ENCODE measurements around the gene TRIM15.
"Not testable (repeated sequence)": the region's sequence is repeated elsewhere in the genome, so short reads cannot be mapped to it uniquely, and the experiment has no call there.

The TRIM15 gene

DNA sequence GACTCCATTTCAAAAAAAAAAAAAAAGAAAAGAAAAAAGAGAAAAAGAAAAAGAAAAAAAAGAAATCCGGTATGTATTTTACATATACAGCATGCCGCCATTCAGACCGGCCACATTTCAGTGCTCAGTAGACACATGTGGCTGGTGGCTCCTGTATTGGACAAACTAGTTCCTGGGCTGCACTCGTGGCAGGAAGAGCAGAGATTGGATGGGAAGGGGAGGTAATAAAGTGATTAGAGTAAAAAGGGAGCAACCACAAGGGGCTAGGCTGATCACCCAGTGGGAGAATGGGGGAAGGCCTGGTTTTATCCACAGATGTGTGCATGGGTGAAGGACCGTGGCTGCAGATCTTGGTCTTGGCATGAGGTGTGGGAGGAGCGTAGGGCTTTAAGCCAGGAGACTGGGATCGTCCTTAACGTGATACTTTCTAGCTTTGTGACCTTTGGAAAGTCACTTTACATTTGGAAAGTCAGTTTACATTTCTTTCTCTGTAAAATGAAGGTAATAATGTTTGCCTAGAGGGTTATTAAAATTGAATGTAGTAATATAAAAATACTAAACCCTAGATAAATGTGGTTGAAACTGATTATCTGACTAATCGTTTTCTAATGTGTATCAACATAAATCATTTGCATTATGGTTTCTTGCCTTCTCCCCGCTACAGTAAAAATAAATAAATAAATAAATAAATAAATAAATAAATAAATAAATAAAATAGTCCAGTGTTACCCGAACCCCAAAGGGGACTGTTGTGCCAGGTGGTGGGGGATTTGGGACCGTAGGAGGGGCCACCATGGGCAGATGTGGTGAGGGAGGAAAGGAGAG, 869 bp upstream of the TRIM15 start:
- no peak for DNase-seq (ENCODE audit: low read depth in 2 of 2)

DNA sequence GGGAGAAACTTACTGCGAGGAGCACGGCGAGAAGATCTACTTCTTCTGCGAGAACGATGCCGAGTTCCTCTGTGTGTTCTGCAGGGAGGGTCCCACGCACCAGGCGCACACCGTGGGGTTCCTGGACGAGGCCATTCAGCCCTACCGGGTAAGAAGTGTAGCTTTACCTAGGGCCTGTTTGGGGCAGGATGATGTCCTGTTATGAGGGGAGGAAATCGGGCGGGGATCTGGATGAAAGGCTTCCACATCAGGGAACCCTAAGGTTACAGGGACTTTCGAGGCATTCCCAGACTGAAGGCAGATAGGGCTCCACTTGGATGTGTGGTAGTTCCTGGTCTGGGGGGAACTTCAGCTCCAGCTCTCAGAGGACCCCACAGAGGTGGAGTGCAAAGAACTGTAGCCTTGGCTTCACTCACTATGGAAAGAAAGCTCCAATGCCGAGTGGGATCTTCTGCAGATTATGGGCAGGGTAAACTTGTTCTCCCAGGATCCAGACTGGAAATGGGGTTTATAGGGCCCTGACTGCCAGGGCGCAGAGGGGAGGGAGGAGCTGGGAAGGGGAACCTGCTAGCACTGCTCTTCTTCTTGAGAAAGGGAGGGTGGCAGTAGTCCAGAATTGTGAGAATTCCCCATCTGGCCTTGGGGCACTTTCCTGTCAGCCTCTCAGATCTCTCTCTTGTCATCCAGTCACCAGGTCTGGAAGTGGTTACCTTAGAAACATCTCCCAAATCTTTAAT, 740 bp downstream of the TRIM15 start:
- no peak for DNase-seq (ENCODE audit: low read depth in 2 of 2)

DNA sequence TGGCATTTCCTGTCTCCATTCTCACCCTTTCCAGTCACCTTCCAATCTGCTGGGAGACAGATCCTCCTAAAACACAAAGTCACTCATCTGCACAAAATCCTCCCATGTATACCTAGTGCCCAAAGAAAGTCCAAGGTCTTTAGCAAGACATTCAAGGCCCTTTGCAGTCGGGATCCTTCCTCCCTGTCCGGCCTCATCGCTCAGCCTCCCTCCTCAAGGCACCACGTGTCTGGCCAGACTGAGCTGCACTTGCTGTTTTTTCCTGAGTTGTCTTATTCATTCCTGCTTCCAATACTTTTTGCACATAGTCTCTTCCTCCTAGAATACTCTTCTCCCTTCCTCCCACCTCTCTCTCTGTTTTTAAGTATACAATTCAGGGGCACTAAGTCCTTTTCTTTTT, 1.4 kb downstream of the TRIM15 start:
- DNase-seq (ENCODE audit: low read depth in 2 of 2), result no peak

DNA sequence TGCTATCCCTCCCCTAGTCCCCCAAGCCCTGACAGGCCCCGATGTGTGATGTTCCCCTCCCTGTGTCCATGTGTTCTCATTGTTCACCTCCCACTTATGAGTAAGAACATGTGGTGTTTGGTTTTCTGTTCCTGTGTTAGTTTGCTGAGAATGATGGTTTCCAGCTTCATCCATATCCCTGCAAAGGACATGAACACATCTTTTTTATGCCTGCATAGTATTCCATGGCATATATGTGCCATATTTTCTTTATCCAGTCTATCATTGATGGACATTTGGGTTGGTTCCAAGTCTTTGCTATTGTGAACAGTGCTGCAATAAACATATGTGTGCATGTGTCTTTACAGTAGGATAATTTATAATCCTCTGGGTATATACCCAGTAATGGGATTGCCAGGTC, 1.9 kb downstream of the TRIM15 start:
- DNase-seq (ENCODE audit: low read depth in 2 of 2), result not testable (repeated sequence)

DNA sequence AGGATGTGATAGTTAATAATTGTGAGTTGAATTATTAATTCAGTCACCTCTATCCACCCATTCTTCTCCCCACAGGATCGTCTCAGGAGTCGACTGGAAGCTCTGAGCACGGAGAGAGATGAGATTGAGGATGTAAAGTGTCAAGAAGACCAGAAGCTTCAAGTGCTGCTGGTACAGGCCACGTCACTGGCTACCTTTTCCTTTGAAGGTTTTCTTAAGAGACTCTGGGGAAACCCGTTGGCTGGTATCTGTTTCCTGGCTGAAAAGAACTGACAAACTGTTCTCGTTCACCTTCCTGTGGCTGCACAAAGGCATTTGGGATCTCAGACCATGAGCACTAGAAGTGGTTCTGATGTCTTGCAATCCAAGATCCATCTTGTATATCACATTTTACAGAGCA, 3.8 kb downstream of the TRIM15 start:
- no peak for DNase-seq (ENCODE audit: low read depth in 2 of 2)

DNA sequence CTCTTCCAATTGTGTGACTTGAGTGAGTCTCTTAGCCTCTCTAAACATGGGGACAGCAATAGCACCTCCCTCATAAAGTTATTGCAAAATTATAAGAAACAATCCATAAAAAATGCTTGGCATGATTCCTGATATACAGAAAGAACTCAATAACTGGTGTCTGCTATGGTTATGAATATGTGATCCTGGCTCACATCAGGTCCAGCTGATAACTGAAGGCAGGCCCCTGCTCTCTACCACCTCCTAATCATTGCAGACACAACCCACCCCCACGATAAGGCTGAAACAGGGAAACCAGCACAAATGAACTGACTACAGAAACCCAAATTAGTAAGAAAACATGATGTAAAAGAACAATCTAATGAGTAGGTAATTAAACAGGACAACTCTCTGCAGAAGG, 5.4 kb downstream of the TRIM15 start:
- DNase-seq (ENCODE audit: low read depth in 2 of 2), result no peak

DNA sequence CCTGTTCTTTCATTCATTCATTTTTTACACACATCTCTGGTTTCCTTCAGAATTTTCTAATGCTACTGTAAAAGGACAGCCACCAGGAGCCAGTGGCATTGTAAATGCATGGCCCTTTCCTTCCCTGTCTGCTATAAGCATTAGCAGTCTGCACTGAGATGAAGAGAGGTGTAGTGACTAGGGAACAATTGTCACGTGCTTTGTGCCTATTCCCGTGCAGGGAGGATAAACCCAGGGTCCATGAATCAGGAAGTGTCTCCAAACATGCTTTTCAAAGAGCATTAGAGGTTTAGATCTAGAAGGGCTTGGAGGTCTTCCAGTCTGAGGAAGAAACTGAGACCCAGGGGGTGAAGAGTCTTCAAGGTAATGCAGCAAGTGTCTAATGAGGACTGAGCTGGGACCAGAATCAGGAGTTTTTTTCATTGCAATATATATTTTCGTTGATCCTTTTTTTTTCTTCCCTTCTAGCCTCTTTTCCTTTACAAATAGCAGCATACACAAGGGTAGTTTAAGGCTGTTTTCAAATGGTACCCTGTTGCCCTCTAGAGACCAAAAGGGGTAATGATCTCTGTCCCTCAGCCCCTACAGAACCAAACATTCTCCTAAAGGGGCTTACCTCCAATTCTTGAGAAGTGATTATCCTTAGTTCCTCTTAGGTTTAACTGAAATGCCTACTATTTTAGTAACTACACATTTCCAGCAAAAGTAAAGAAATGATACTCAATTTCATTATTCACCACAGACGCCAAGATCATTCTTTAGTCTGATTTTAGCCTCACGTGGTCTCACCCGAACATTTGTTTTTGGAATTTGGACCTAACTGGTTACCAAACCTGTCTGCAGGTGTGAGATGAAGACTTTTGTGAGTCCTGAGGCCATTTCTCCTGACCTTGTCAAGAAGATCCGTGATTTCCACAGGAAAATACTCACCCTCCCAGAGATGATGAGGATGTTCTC, 6.6 kb downstream of the TRIM15 start:
- DNase-seq (ENCODE audit: low read depth in 2 of 2), result no peak

DNA sequence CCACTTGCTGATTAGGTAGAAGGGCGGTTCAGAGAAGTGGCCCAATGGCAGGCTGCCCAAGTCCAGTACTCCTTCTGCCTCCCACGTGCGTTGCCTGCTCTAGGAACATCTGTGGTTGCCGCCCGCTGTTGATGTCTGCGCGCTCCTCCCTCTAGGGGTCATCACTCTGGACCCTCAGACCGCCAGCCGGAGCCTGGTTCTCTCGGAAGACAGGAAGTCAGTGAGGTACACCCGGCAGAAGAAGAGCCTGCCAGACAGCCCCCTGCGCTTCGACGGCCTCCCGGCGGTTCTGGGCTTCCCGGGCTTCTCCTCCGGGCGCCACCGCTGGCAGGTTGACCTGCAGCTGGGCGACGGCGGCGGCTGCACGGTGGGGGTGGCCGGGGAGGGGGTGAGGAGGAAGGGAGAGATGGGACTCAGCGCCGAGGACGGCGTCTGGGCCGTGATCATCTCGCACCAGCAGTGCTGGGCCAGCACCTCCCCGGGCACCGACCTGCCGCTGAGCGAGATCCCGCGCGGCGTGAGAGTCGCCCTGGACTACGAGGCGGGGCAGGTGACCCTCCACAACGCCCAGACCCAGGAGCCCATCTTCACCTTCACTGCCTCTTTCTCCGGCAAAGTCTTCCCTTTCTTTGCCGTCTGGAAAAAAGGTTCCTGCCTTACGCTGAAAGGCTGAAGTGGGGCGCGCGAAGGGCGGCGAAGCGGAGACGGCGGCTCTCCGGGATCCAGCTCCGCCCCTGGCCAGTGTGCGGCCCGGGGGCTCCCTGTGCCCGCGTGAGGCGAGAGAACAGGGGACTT, 8.5 kb downstream of the TRIM15 start:
- no peak for DNase-seq (ENCODE audit: low read depth in 2 of 2)

DNA sequence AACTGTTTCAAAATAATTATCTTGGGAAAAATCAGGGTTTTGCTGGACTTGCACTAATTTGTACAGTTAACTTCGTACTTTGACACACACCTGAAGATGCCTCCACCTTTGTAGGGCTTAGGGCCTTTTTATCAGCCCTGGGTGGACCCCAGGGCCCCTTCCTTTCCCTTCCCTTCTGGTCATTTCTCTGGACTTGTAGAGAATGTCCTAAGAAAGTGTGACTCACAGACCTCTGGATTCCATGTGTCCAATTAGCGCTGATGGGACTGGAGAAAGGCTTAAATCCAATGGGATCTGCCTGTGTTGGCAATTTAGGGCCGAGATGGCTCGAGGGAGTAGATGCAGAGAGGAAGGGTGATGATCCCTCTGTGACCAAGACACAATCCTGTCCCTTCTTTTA, 9.3 kb downstream of the TRIM15 start:
- no peak for DNase-seq (ENCODE audit: low read depth in 2 of 2)

DNA sequence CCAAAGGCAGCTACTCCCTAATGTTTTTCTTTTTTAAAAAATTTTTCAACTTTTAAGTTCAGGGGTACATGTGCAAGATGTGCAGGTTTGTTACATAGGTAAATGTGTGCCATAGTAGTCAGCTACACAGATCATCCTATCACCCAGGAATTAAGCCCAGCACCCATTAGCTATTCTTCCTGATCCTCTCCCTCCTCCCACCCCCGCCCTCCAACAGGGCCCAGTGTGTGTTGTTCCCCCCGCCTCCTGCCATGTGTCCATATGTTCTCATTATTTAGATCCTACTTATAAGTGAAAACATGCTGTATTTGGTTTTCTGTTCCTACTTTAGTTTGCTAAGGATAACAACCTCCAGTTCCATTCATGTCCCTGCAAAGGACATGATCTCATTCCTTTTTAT, 12.4 kb downstream of the TRIM15 start:
- no peak for DNase-seq (ENCODE audit: low read depth in 2 of 2)

DNA sequence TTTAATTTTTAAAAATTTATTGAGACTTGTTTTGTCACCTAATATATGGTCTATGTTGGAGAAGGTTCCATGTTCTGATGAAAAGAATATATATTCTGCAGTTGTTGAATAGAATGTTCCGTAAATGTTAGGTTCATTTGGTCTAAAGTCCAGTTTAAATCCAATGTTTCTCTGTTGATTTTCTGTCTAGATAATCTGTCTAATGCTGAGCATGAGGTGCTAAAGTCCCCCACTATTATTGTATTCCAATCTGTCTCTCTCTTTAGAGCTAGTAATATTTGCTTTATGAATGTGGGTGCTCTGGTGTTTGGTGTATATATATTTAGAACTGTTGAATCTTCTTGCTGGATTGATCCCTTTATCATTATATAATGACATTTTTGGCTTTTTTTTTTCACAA, 15.5 kb downstream of the TRIM15 start:
- DNase-seq (ENCODE audit: low read depth in 2 of 2), result no peak

DNA sequence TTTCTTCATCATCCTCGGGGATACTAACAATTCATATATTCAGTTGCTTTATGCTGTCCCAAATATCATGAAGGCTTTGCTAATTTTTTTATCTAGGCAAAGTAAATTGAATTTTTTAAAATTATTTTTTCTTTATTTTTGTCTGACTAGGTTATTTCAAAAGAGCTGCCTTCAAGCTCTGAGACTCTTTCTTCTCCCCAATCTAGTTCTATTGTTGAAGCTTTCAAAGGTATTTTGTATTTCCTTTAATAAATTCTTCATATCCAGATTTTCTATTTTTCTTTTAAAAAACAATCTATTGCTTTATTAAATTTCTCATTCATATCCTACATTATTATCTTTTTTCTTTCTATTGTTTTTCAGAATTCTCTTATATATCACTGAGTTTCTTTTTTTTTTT, 16.8 kb downstream of the TRIM15 start:
- DNase-seq (ENCODE audit: low read depth in 2 of 2), result no peak

DNA sequence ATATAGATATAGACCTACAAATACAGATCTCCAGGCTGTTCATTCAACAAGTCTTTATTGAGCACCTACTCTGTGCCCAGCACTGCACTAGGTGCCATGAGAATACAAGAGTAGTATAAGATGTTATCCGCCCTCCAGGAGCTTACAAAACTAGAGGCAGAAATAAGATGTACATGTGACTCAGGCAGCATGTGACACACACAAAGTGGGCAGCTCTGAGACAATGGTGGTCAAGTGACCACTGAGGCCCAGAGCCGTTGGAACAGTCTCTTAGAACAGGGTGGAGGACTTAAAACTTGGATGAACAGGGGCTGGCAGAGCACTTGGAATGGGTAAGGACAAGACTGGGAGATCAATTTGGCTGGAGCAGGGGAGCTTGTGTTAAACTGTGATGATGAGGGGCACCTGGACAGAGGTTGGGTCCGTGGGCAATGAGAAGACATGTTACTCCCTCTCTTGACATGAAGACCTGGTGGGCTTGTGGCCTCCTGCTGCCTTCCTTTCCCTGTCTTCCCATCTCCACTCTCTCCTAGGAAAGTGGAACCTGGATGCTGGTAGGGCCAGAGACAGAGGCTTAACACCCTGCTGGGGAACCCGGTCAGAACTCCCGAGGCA, 21.2 kb downstream of the TRIM15 start:
- DNase-seq (ENCODE audit: low read depth in 2 of 2), result no peak

DNA sequence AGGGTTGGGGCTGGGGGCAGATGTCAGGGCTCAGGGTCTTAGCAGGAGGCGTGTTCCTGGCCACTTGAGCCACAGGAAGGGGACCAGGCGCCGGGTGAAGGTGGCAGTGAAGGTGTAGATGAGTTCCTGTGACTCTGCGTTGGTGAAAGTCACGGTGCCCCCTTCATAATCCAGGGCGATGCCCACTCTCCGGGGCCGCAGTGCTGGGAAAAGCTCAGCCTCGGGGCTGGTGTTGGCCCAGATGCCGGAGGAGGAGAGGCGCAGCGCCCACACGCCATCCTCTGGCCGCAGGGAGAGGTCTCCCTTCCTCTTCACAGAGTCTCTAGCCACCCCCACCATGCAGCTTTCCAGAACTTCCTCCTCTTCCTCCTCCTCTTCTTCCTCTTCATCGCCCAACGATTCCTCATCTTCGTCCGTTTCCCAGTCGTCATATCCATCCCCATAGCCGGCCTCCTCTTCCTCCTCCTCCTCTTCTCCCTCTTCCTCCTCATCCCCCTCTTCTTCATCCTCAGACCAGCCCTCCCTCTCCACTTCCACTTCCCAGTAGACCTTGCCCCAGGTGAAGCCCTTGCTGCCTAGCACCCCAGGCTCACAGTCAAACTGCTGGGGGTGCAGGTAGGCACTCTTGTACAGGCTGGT, 22.6 kb downstream of the TRIM15 start:
- DNase-seq (ENCODE audit: low read depth in 2 of 2), result no peak

DNA sequence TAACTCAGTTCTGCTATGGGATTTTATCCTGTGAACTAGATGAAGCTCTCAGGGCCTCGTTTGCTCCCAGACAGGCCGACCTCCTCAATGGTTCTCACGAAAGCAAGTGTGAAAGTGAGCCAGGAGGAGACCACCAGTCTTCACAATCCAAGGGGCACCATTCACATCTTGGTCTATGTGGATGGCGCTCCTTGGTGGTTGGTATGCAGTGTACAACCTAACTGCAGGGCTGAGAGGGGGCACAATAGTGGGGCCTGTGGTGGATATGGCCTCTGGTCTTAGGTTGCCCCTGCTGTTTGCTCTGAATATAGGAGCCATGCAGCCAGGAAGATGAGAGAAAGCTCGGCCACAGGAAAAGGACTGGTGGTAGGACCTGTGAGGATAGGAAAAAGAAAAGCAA, 25.2 kb downstream of the TRIM15 start:
- no peak for DNase-seq (ENCODE audit: low read depth in 2 of 2)

DNA sequence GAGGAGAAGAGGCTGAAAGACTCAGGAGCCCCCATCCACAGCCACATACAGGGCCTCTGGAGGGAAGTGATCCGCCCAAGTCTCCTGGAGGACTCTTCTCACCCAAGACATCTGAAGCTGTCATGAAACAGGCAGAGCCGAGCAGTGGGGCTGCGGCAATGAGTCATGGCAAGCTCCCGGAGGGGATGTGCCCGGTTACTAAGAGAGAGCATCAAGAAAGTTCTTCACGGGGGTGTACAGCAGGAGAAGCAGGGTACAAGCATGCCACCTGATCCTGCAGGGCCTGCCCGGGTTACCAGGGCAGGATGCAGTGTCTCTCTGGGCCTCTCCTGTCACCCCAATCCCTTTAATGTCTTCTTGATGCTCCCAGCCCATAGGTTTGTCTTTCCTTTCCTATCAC, 28.7 kb downstream of the TRIM15 start:
- DNase-seq (ENCODE audit: low read depth in 2 of 2), result no peak

DNA sequence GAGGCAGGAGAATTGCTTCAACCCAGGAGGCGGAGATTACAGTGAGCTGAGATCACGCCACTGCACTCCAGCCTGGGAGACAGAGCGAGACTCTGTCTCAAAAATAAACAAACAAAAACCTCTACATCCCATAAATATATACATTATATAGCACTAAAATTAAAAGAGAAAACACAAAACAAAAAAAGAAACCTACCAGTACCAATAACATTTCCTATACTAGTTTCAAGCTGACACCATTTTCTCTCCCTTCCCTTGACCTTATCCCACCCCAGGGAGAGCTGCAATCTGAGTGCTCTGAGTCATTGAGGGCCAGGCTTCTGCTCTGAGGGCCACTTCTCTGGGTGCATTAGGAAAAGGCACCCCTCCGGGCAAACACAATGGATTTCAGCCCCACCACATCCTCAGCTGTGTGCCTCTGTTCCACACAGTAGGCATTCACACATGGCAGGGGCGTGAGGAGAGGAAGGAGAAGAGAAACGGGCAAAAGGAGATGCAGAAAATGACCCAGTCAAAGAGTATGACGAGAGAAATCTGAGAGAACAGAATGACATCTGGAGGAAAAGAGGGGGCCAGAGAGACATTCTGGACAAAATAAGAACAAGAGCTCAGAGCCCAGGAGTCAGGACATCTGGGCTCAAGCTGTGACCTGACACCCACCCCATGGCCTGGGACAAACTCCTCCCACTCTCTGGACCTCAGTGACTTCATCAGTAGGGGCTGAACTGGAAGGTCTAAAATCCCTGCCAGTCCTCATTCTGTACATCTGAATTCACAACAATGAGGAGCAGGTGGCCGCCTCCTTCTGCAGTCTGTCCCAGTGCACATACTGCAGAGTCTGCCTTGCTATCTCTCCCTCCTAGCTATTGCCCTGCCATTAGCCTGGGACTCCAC, 31.7 kb downstream of the TRIM15 start:
- DNase-seq (ENCODE audit: low read depth in 2 of 2), result no peak

DNA sequence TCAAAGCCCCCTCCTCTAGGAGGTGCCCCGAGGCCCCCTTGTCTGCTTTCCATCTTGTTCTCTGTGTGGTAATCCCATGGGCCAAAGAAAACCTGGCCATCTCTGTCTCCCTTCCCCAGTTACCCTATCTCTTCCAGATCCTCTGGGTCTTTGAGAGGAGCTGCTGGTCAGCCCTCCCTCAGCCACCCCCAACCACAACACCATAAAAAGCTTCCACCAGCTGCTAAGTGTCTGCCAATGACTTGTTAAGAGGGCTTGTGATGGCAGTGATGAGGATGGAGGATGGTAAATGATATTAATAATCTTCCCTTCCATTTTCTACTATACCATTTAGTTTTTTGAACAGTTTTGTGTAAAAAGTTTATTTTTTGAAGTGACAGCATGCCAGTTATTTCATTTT, 32.6 kb downstream of the TRIM15 start:
- DNase-seq (ENCODE audit: low read depth in 2 of 2), result no peak

DNA sequence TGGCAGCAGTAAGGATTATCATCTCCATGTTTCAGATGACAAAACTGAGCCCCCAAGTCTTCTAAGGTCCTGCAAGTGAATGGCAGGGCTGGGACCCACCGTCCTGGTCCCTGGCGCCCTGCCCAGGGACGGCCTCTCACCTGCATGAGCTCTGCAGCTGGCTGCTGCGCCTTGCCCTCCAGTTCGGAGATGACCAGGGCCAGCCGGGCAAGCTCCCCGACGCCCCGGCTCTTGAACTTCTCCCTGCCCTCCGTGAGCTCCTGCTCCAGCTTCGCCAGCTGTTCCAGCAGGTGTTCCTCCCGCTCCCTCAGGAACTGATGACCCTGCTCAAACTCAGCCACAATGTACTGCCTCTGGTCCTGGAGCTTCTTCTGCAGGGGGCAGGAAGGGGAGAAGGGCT, 33.0 kb downstream of the TRIM15 start:
- no peak for DNase-seq (ENCODE audit: low read depth in 2 of 2)

Measured in stimulated activated CD8-positive, alpha-beta memory T cell treated with anti-CD3 and anti-CD28 coated beads, Interleukin-2, amount 100 ng/mL, for 1 hour (primary cell).